HG03442 (cell line): ENCODE results near the gene SNRK.

ENCODE experiments used
- ATAC-seq: cut with Tn5 transposase; IDR thresholded peaks from one replicate; pipeline ENCODE4 v1.9.1; 2021; ENCODE audit warnings: mild to moderate bottlenecking, moderate library complexity; ENCODE audit not compliant: unreplicated experiment

SNRK gene

DNA sequence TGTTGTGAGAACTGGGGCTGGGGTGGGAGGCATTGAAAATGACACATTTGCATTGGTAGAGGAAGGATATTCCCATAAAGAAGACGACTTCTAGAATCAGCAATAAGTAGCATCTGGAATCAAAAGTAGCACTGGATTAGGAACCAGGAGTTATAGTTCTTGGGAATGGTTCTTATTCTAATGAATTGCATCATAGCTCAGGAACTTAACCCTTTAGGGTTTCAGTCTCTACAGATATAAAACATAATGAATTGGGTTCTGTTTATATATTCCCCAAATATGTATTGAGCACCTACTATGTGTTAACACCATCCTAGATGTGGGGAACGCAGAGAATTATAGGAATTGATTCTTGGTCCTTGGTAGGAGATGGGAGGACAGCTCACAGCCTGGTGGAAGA lies 16.3 kb upstream of the SNRK start:
- ATAC-seq, result no peak

DNA sequence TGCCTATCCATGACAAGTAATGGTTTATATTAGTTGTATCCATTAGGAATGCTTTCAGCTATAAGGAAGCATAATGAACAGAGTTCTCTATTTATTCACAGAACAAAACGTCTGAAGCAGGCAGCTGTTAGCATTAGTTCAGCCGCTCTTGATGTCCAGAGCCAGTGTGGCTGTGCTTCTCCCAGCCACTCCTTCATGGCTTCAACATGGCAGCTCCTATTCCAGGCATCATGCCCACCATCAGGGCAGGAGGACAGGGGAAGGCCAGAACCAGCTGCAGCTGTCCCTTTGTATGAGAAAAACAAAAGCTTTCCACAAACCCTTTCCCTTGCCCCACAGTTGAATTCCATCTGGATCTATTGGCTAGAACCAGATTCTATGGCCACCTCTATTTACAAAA lies 12.9 kb upstream of the SNRK start:
- no peak for ATAC-seq

DNA sequence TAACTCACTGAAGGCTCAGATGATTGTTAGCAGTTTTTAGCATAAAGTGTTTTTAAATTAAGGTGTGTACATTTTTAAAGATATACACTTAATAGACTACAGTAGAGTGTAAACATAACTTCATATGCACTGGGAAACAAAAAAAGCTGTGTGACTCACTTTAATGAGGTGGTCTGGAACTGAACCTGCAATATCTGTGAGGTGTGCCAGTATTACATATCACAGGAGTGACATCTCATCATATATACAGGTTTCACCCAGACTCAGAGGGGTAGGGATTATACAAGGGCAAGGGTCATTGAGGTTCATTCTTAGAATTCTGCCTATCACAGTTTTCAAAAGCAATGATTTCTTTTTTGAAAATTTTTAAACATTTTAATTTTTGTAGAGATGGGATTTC lies 7.3 kb upstream of the SNRK start:
- ATAC-seq, result no peak

DNA sequence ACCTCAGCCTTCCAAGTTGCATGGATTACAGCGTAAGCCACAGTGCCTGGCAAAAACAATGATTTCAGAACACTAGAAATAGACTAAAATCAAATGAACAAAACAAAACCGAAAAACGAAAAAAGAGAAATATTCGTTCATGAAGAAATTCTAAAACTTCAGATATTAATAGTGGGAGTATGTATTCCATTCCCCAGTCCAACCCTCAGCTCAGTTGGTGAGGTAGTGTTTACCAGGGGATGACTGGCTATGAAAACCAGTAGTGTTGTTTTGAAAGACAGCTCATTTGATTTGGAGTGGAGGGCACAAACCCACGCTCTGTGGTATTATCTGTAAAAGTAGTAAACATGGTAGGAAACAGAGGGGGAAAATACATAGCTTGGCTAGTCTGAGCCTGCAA lies 6.8 kb upstream of the SNRK start:
- ATAC-seq, result no peak

DNA sequence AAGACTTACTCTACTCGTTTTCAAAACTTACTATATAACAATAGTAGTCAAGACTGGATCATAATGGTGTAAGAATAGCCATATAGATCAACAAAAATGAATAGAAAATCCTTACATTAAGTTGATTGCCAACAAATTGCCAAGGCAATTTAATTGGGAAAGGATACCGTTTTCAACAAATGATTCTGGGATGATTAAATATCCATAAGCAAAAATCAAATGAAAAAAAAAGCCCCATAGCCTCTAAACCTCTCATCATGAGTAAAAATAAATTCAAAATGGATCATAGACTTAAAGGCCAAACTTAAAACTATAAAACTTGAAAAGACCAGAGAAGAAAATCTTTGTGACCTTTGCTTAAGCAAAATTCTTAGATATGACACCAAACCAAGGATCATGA lies 5.3 kb upstream of the SNRK start:
- no peak for ATAC-seq

DNA sequence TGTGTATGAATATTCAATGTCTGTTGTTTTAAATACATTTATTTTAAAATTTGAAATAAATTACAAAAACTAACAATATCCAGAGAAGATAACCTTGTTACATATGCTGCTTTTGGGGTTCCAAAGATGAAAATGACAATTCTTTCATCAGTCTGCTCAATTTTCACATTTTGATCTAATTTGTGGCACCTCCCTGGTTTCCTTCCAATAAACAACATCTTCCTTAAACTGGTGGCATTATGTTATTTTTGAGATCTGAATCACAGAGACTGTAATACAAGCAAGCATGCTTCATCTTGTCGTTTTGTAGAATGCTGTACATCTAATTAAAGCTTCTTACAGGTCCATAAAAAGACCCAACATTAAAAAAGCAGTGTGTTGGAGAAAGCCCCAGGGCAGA lies 2.2 kb upstream of the SNRK start:
- ATAC-seq, result no peak

DNA sequence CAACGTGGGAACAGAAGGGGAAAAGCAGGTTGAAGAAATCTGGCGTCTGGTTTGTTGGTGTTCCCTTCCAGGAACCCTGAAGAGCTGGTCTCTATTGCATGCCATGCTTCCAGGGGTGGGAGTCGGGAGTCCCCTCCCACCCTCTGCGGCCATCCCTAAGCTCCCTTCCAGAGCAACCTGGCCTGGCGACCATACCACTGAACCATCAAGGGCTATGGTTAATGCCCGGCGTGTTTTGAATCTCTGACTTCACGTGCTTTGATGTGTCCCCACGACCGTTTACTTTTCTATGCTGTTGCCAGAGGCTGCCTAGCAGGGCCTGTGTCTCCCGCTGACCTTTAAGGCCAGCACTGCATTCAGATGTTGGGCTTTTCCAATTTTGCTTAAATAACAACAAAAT lies 696 bp upstream of the SNRK start:
- ATAC-seq, result no peak

DNA sequence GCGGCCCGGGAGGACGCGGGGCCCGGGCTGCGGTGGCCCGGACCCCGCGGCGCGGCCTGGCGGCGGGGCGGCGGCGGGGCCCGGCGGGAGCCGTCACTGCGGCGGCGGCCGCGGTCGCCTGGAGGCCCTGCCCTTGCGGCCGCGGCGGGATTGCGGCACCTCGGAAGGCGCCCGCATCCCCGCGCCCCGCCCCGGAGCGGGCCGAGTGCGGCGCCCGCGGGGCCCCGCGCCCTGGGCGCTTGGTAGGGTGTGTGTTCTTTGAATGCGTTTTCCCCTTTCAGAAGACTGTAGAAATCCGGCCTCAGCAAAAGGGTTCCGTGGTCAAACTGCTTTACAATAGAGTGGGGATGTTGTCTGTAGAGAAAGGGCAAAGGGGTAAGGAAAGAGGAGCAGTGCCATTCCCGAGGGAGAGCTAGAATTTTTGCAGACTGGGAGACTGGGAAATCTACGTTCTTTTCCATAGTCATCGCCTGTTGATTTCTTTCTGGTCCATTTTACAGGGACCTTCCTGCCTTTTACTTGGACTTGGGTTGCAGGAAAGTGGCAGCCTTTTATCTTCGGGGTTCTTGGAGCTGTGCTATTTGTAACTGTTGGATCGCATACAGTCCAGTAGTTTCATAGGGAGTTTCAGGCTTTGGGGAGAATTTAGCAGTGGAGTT lies 630 bp downstream of the SNRK start:
- peak; percentile 22 for ATAC-seq

DNA sequence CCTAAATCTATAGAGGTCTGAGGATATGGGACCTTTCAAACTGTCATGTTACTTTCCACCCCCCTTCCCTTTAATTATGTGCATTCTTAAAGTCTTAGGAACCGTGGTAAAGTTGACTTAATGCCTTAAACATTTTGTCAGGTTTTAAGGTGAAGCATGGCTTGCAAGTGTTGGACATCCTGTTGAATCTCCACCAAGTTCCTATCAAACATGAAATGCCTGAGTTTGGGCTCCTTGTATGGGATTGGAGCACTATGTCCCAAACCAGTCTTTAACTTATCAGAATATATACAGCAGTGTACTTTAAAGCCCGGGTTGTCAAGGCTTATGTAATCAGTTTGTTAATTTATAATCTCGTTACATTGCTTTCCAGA lies 1.1 kb downstream of the SNRK start:
- ATAC-seq, result no peak

DNA sequence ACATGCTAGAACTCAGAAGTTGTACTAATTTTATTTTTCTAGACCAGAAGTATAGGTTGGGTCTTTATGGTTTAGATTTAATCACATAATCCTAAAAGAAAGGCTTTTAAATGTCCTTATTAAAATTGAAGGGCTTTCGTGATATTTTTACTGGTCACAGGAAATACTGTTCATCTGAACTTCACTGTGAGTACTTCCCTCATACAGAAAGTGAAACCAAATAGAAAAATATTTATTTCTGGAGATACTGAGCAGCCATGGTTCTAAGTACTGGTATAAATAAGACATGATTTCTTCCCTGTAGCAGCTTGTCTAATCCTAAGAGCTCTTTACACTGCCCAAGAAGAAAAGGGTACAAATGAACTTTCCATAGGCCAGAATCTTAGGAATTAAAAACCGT lies 2.0 kb downstream of the SNRK start:
- ATAC-seq, result no peak

DNA sequence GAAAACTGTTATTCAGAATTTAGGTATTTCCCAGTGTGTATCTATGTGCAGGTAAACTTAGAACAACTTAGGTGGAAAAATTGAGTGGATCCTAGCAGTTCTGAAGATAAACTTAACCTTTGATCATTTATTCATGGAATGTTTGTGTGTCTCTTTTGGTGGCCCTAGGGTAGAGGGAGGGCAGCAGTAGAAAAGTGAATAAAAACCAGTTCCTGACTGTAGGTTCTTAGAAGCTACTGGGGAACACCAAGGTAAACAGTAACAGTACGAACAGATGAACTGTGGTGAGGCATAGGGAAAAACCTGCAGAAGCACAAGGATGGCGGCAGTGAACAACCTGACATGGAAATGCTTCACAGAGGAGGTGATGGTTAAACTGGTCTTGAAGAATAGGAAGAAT lies 2.5 kb downstream of the SNRK start:
- ATAC-seq, result no peak

DNA sequence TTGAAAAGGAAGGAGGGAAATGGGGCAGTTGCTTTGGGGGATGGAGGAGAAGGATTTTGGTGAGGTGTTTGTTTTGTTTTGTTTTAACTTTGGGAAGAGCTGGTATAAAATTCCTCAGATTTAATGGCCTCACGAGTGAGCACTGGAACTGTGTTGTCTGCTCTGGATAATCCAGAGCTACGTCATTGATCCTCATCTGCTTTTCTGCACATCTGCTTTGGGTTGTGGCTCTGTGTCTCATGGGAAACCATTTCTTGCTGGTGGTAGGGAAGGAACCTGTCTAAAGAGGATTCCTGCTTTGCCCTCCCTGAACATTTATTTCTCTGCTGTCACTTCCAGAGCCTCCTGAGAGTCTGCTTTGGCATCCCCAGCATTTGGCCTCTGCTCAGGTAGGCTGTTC lies 3.1 kb downstream of the SNRK start:
- ATAC-seq, result no peak

DNA sequence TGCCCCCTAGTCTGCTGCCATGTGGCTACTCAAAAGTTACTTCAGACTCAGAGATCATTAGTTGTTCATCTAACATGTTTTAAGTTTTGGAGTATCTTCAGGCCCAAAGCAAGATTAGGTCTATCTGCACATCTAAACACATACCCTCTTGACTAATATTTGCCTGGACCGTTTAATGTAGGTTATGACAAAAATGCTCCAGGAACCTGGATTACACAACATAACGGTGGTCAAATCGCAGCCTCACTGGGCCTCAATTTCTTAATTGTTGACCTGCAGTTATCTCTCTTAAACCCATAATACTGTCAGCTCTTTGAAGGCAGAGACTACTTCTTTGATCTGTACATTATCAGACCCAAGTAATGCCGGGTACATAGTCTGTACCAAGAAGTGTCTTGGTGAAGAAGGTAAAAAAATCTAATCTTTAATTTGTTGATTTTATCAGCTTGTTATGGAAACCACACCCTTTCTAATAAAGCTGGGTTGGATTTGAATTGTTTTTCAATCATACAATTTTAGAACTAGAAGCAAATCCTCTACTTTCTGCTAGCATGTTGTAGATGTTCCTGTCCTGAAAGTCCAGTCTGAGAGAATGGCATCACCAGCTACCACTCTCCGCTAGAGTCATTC lies 3.6 kb downstream of the SNRK start:
- ATAC-seq, result no peak

DNA sequence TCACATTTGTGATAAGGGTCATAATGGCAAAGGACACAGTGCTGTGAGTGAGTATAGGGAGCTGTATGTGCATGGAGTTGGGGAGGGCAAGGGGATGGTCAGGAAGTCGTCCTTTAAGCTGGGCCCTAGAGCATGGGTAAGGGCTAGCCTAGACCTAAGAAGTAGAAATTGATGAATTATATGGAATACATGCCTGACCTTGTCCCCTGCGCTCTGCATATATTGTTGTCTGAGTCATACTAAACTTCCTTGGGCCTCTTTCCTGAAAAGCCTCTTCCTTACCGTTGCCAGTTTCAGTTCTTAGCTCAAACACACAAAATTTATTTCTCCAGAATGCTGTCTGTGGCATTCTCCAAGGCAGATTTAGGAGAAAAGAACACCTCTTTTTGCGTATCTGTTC lies 4.6 kb downstream of the SNRK start:
- ATAC-seq, result no peak

DNA sequence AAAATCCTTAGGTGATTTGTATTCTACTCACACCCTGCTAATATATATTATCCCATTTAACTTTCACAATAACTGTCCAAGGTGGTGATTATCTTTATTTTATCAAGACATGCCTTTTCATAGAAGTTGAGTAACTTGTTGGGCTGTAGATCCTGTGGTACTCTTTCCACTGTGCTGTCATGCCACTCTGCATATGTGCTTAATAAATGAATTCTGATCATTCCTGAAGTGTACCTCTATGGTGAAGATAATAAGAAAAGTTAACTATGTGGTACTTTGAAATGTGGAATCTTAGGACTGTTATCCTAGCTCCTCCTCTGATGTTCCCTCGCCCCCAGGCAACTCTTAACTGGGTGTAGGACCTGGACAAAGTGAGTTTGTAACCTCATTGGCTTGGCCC lies 5.2 kb downstream of the SNRK start:
- ATAC-seq, result no peak

DNA sequence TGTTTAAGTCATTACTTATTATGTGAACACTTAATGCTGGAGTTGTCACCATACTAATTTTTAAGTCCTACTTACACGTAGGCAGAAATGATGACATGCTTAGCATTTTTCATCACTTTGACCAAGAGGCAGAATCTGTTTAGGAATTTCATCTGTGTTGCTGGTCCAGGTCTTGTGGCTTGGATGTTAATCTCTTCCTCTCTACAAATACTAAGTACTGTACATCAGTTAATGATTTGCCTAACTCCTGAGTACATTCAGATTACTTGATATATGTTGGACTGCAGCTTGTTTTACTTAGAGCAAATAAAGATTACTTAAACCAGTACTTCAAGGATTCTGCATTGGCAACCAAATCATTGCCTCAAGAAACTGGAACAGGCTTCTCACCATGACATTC lies 8.6 kb downstream of the SNRK start:
- ATAC-seq, result no peak

DNA sequence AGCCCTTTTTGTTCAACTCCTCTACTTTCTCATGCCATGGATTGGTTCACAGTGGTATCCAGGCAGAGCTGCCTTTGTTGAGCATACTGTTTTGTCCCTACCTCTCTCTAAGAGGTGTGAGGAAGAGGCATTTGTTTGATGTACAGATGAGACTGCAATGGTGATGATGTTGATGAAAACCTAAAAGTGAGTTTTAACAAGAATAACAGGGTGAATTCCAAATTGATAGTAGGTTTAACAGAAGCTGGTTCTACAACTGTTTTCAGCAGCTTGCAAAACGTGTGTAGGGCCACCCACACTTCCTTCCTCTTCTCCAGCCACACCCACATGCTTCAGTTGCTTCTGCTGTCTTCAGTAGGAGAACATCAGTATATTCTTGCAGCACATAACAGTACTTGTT lies 10.2 kb downstream of the SNRK start:
- peak; percentile 83 for ATAC-seq

DNA sequence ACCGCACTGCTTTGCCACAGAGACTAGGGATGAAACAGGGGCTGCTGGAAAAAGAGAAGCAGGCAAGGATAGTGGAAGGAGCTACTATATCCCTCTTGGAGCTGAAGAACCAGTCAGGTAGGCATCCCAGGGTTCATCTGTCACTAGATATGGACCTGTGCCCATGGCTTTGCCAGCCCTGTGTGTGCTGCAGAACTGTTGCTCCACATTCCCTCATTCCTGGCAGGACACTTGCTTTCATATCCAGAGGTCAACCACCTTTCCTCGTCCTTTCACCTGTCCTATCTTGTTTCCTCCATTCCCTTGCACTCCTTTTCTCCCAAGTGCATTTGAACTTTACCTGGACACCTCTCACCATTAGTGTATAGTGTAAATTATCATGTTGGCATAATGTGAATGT lies 12.0 kb downstream of the SNRK start:
- no peak for ATAC-seq

DNA sequence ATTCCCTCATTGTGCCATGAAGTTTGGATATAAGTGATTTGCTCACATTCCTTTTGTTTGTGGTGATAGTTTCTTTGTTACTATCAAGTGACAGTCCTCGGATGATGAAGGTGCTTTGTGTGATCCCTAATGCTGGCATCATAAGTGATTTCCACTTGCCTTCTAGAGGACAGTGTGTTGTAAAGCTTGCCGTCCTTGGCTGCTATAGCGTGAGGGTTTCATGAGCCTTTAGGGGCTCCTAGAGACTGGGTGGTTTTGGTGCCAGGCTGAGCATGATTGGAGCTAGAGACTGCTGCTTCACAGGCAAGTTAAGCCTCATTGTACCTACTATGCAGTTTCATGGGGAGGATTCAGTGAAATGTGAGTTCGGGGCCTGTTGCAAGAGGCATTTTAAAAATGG lies 12.4 kb downstream of the SNRK start:
- ATAC-seq, result no peak

DNA sequence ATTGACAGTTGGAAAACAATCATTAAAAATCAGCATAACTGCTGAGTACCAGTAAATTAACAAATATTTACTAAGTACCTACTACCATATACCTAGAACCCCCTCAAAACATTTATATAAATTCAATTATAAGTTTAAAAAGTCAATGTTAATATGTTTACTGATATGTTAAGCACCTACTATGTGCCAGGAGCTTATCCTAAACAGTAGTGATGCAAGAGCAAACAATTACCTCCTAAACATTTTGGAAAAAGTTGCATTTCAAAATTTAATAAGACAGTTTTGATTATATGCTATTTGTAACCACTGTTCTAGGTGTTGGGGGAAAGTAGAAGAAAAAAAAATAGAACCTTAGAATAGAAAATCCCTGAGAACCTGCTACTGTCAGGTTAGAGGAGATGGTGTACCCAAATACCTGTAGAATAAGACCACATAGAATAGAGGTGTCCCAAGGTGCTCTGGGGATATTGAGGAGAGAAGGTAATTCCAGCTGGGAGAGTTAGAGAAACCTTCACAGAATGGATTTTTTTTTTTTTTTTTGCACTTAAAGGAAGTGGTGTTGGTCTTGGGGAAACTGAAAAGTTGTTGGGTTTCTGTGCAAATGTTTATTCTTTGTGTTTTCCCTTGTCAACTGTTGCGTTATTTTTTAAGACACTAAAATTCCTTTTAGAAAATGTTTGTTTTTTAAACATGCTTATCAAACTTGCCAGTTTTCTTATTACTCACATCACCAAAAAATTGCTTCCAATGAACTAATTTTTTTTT lies 16.0 kb downstream of the SNRK start:
- ATAC-seq, result no peak

DNA sequence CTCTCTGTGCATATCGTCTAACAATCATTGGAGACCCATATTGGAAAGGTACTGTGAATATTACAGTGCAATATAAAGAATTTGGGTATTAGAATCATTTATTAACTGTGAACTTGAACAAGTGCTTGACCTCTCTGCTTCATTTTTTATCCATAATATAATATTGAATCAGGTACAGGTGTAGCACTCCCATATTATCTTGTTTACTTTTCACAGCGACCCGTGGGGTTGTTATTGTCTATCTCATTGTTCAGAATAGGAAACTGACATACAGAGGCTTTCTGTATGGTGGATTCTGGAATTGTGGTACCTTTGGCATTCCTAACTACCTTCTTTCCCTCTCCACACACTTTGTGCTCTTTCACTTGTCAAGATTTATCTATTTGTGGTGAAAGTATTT lies 17.8 kb downstream of the SNRK start:
- no peak for ATAC-seq

DNA sequence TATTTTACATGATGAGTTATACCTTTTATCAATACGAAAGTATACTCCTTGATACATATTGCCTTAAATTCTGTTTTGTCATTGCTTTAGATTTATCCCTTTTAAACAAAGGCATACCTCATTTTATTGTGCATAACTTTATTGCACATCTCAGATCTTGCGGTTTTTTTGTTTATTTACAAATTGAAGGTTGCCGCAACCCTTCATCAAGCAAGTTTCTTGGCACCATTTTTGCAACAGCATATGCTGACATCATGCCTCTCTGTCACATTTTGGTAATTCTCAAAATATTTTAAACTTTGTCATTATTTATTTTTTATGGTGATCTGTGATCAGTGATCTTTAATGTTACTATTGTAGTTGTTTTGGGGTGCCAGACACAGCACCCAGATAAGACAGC lies 20.9 kb downstream of the SNRK start:
- no peak for ATAC-seq

DNA sequence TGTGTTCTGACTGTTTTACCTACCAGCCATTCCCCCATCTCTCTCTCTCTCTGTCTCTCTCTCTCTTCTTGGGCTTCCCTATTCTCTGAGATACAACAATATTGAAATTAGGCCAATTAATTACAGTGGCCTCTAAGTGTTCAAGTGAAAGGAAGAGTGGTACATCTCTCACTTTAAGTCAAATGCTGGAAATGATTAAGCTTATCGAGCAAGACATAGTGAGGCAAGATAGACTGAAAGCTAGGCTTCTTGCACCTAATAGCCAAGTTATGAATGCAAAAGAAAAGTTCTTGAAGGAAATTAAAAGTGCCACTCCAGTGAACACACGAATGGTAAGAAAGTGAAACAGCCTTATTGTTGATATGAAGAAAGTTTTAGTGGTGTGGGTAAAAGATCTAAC lies 21.3 kb downstream of the SNRK start:
- ATAC-seq, result no peak
